Spleen (tissue), 11 donors: ENCODE measurements around the gene AGMO. TPM values are rescaled to one million over a fixed set of nuclear protein-coding genes. Genes with fewer than 3 reads are reported as not detected.

Experiments
- DNase-seq: peaks from one replicate; pipeline ENCODE4 v3.0.0-alpha.2; 2020
- H3K27ac ChIP-seq, 8 donors: fragments of 200-600 bp; sonication (generic) in 7 of 8; 1 replicate in 4 of 8; 2 replicates in 4 of 8; pipeline versions ENCODE4 v1.5.0 to v1.8.0; 2016 to 2021; ENCODE audit warnings: inconsistent platforms in 4 of 8, mild to moderate bottlenecking in 4 of 8, moderate library complexity in 1 of 8
- H3K27me3 ChIP-seq, 7 donors: fragments of 200-600 bp; sonication (generic) in 6 of 7; replicated peaks in 1 of 7; 1 replicate in 4 of 7; 2 replicates in 3 of 7; pipeline versions ENCODE4 v1.5.0 to v1.8.0; 2016 to 2021; ENCODE audit warnings: inconsistent platforms in 3 of 7, mild to moderate bottlenecking in 1 of 7
- H3K36me3 ChIP-seq, 6 donors: fragments of 200-600 bp; sonication (generic) in 5 of 6; 1 replicate in 4 of 6; 2 replicates in 2 of 6; pipeline versions ENCODE4 v1.5.0 to v1.8.0; 2016 to 2021; ENCODE audit warnings: inconsistent platforms in 2 of 6
- H3K4me1 ChIP-seq, 6 donors: fragments of 200-600 bp; sonication (generic) in 5 of 6; 1 replicate in 3 of 6; 2 replicates in 3 of 6; pipeline versions ENCODE4 v1.5.0 to v1.8.0; 2016 to 2021; ENCODE audit warnings: inconsistent platforms in 3 of 6
- H3K4me3 ChIP-seq, 8 donors: fragments of 200-600 bp; sonication (generic) in 7 of 8; 1 replicate in 4 of 8; 2 replicates in 4 of 8; pipeline versions ENCODE4 v1.5.0 to v1.8.0; 2016 to 2021; ENCODE audit warnings: inconsistent platforms in 4 of 8, mild to moderate bottlenecking in 4 of 8, moderate library complexity in 2 of 8
- H3K9me3 ChIP-seq, 8 donors: fragments of 200-600 bp; sonication (generic) in 7 of 8; 1 replicate in 4 of 8; 2 replicates in 4 of 8; pipeline versions ENCODE4 v1.5.0 to v1.8.0; 2016 to 2021; ENCODE audit warnings: inconsistent platforms in 4 of 8
- CTCF ChIP-seq, 11 experiments: fragments of 200-600 bp in 7 of 11; fragments of 450-650 bp in 4 of 11; sonication (generic) in 4 of 11; IDR thresholded peaks in 8 of 11; conservative IDR thresholded peaks in 3 of 11; 1 replicate in 7 of 11; 2 replicates in 4 of 11; pipeline versions ENCODE4 v1.4.0 to v1.8.0; 2016 to 2021; ENCODE audit warnings: antibody characterized with exemption in 11 of 11, inconsistent platforms in 4 of 11, mild to moderate bottlenecking in 1 of 11
- POLR2A ChIP-seq, 3 donors: fragments of 450-650 bp; IDR thresholded peaks; one replicate each; pipeline ENCODE4 v1.5.1; 2017; ENCODE audit warnings: antibody characterized with exemption in 3 of 3, mild to moderate bottlenecking in 1 of 3
- POLR2AphosphoS5 ChIP-seq, 3 donors: sonication (generic); formaldehyde crosslinking; IDR thresholded peaks; one replicate each; pipeline ENCODE4 v1.5.1; 2017; ENCODE audit warnings: antibody characterized with exemption in 3 of 3
- WGBS, 5 donors: extraction: QIAGEN DNeasy Blood & Tissue Kit in 3 of 5; methylation state at CpG; one replicate each; pipeline versions ENCODE4 v1.1.5 to v1.1.7; 2013 to 2018; 5-methylcytosine and 5-hydroxymethylcytosine counted together
- intact Hi-C: fragments of 100-400 bp; cut with DNase I; formaldehyde crosslinking; loops from one replicate; pipeline ENCODE4 v1.15.0; 2023; ENCODE audit warnings: low total_unique reads
- polyA plus RNA-seq, 3 donors: library from polyadenylated mRNA; stranded (reverse); fragments of 200-250 nt; gene quantifications; one replicate each; pipeline ENCODE4 v1.2.1, GENCODE V29; 2013
- total RNA-seq, 7 donors: library from RNA; depleted of rRNA in 3 of 7; stranded (reverse); fragments of >200 nt in 3 of 7; fragmentation: NEBNext Ultra II Directional in 4 of 7; extraction: Animal tissue kit (Norgen Biotek cat#: 25700) in 4 of 7; gene quantifications; one replicate each; pipeline versions ENCODE4 v1.1.0 to v1.2.1, GENCODE V29; 2016 to 2021
- donor health status: healthy with polysubstance abuse.
- donor health status: DM: no; HTN: no; CAD: no; lungs with moderate emphysema.
- donor health status: DM: no; HTN: no; CAD: no.
- donor health status: Bipolar disorder and iron deficiency.
- donor health status: healthy.
- donor health status: DM: no; HTN: no; CAD: no.
- donor health status: DM: yes; HTN: yes; CAD: no.

Gene AGMO
- total and polyA plus RNA-seq, 10 donors = 0.02 to 0.03 (median 0.03) TPM; not detected in 7

GRCh38 chr7:15370441-15370840 is 191.4 kb downstream of the AGMO start:
- WGBS, 5 donors = 62 to 86% (median 74%) methylated on average over 1 of the region's 1 CpG
- TF ChIP-seq CTCF (IDR thresholded peaks at IDR 0.05 in 8 of 11, conservative IDR thresholded peaks at IDR 0.05 in 3 of 11) = no peak
- TF ChIP-seq POLR2A (IDR thresholded peaks at IDR 0.05) = no peak
- no peak for TF ChIP-seq POLR2AphosphoS5 (IDR thresholded peaks at IDR 0.05)
- Histone ChIP-seq H3K27ac (no peak overlapping the region), H3K4me1 (no peaks in the 10 kb centered on the region), H3K4me3 (no peak overlapping the region), H3K9me3 (peaks cover 0 to 7% (median 0%) of the 10 kb centered on the region in 8 donors), H3K27me3 (no peaks in the 10 kb centered on the region), H3K36me3 (no peaks in the 10 kb centered on the region)
- DNase-seq = no peak
- intact Hi-C loops = no loop called here

- Histone ChIP-seq H3K9me3 (peaks cover 0 to 7% (median 0%) of the 10 kb centered on the region in 8 donors), H3K4me3 (no peak overlapping the region), H3K4me1 (no peaks in the 10 kb centered on the region), H3K27ac (no peak overlapping the region), H3K27me3 (no peaks in the 10 kb centered on the region), H3K36me3 (no peaks in the 10 kb centered on the region)
- intact Hi-C loops = no loop called here
- no peak for DNase-seq
- TF ChIP-seq POLR2A (IDR thresholded peaks at IDR 0.05) = no peak
- TF ChIP-seq CTCF (IDR thresholded peaks at IDR 0.05 in 8 of 11, conservative IDR thresholded peaks at IDR 0.05 in 3 of 11) = no peak
- TF ChIP-seq POLR2AphosphoS5 (IDR thresholded peaks at IDR 0.05) = no peak
- 76 to 100% (median 90%) methylated on average over 1 of the region's 1 CpG for WGBS, 5 donors
Observed at GRCh38 chr7:15368653-15369052, 193.2 kb downstream of the AGMO start.

GRCh38 chr7:15367897-15368296 is 193.9 kb downstream of the AGMO start:
- WGBS, 5 donors = 82 to 94% (median 90%) methylated on average over 3 of the region's 3 CpGs
- TF ChIP-seq POLR2A (IDR thresholded peaks at IDR 0.05) = no peak
- no peak for TF ChIP-seq POLR2AphosphoS5 (IDR thresholded peaks at IDR 0.05)
- no peak for TF ChIP-seq CTCF (IDR thresholded peaks at IDR 0.05 in 8 of 11, conservative IDR thresholded peaks at IDR 0.05 in 3 of 11)
- DNase-seq = no peak
- intact Hi-C loops = no loop called here
- H3K27ac ChIP-seq = no peak overlapping the region
- peaks cover 0 to 7% (median 0%) of the 10 kb centered on the region in 8 donors for H3K9me3 ChIP-seq
- H3K4me1 ChIP-seq = no peaks in the 10 kb centered on the region
- H3K27me3 ChIP-seq = no peaks in the 10 kb centered on the region
- H3K36me3 ChIP-seq = no peaks in the 10 kb centered on the region
- no peak overlapping the region for H3K4me3 ChIP-seq

- DNase-seq = no peak
- H3K27me3 ChIP-seq = no peaks in the 10 kb centered on the region
- intact Hi-C loops = no loop called here
- 53 to 78% (median 70%) methylated on average over 5 of the region's 5 CpGs for WGBS, 5 donors
- H3K4me1 ChIP-seq = no peaks in the 10 kb centered on the region
- H3K27ac ChIP-seq = no peak overlapping the region
- TF ChIP-seq CTCF (IDR thresholded peaks at IDR 0.05 in 8 of 11, conservative IDR thresholded peaks at IDR 0.05 in 3 of 11) (no peak), POLR2A (IDR thresholded peaks at IDR 0.05) (no peak), POLR2AphosphoS5 (IDR thresholded peaks at IDR 0.05) (no peak)
- no peaks in the 10 kb centered on the region for H3K36me3 ChIP-seq
- no peaks in the 10 kb centered on the region for H3K9me3 ChIP-seq
- no peak overlapping the region for H3K4me3 ChIP-seq
Observed at GRCh38 chr7:15358112-15358511, 203.7 kb downstream of the AGMO start.
